ENCODE measurements around the gene GUCA1A.

GUCA1A gene

GRCh38 chr6:42173101-42173500 lies at the start of gene GUCA1A:
TSS of gene GUCA1A (plus strand) at chr6:42173364. CDS start at chr6:42173614, 250 bp downstream.
- no peak for DNase-seq

- DNase-seq = no peak
These were observed 49.6 kb upstream of the GUCA1A start for GRCh38 chr6:42123379-42124103.

GRCh38 chr6:42124223-42124836 lies 48.8 kb upstream of the GUCA1A start:
- DNase-seq = no peak

GRCh38 chr6:42125231-42125630 lies 47.9 kb upstream of the GUCA1A start:
- DNase-seq = no peak

GRCh38 chr6:42125663-42126062 lies 47.5 kb upstream of the GUCA1A start:
- no peak for DNase-seq

- DNase-seq = no peak
These were observed 44.5 kb upstream of the GUCA1A start for GRCh38 chr6:42128460-42129359.

GRCh38 chr6:42129360-42129676 lies 43.8 kb upstream of the GUCA1A start:
- DNase-seq = no peak

- peak; percentile 50 for DNase-seq
These were observed 41.6 kb upstream of the GUCA1A start for GRCh38 chr6:42131531-42131930.

GRCh38 chr6:42133926-42134325 lies 39.2 kb upstream of the GUCA1A start:
- DNase-seq = no peak

GRCh38 chr6:42135161-42135560 lies 38.0 kb upstream of the GUCA1A start:
- DNase-seq = no peak

- no peak for DNase-seq
These were observed 37.4 kb upstream of the GUCA1A start for GRCh38 chr6:42135722-42136121.

GRCh38 chr6:42136508-42137193 lies 36.5 kb upstream of the GUCA1A start:
- peak; percentile 76 for DNase-seq

GRCh38 chr6:42137194-42137753 lies 35.9 kb upstream of the GUCA1A start:
- DNase-seq = no peak

- no peak for DNase-seq
These were observed 35.0 kb upstream of the GUCA1A start for GRCh38 chr6:42138190-42138589.

- no peak for DNase-seq
These were observed 34.2 kb upstream of the GUCA1A start for GRCh38 chr6:42138630-42139619.

GRCh38 chr6:42140032-42140431 lies 33.1 kb upstream of the GUCA1A start:
- no peak for DNase-seq

GRCh38 chr6:42140756-42141602 lies 32.2 kb upstream of the GUCA1A start:
- DNase-seq = no peak

- DNase-seq = no peak
These were observed 31.5 kb upstream of the GUCA1A start for GRCh38 chr6:42141603-42142117.

GRCh38 chr6:42142118-42142835 lies 30.9 kb upstream of the GUCA1A start, which contains the start of gene C6orf132:
TSS of gene C6orf132 (minus strand) at chr6:42142620. CDS start at chr6:42142444, 176 bp downstream.
- no peak for DNase-seq

Data from fibroblast of upper back skin (primary cell).